Measurements from ENCODE around the gene DYNC2LI1. TPM values are rescaled to one million over a fixed set of nuclear protein-coding genes. Genes with fewer than 3 reads are reported as not detected.

The DYNC2LI1 gene
- total RNA-seq, 2 experiments from 2014 or later: 5.1 to 5.9 TPM

- H3K36me3 Mint-ChIP-seq: peaks cover 1% of the 10 kb centered on the region
- no peak overlapping the region for H3K4me3 Mint-ChIP-seq
- H3K27ac Mint-ChIP-seq: no peak overlapping the region
- ATAC-seq: no peak
- no peaks in the 10 kb centered on the region for H3K27me3 Mint-ChIP-seq
- peaks cover 18% of the 10 kb centered on the region for H3K4me1 Mint-ChIP-seq
- CTCF ChIA-PET: interaction anchor here (0.8 kb wide), 1 partner anchor 141 kb away, joined by 3 read pairs; the partner anchor contains the start of gene PLEKHH2
- no peaks in the 10 kb centered on the region for H3K9me3 Mint-ChIP-seq (ENCODE audit: low read depth)
- DNase-seq: no peak
These were observed 3.6 kb downstream of the DYNC2LI1 start for GRCh38 chr2:43777306-43777926.

GRCh38 chr2:43778233-43778632 lies 4.4 kb downstream of the DYNC2LI1 start:
- H3K4me3 Mint-ChIP-seq: no peak overlapping the region
- peaks cover 16% of the 10 kb centered on the region for H3K4me1 Mint-ChIP-seq
- no peak overlapping the region for H3K27ac Mint-ChIP-seq

GRCh38 chr2:43787895-43788294 lies 14.1 kb downstream of the DYNC2LI1 start:
- Mint-ChIP-seq H3K4me3 (no peak overlapping the region), H3K27ac (no peak overlapping the region), H3K4me1 (no peaks in the 10 kb centered on the region), H3K9me3 (ENCODE audit: low read depth) (no peaks in the 10 kb centered on the region), H3K27me3 (no peaks in the 10 kb centered on the region), H3K36me3 (no peaks in the 10 kb centered on the region)
- DNase-seq (no peak), ATAC-seq (no peak)
- CTCF ChIA-PET: interaction anchor here (1.5 kb wide), 1 partner anchor 14 kb away, joined by 4 read pairs; the partner anchor contains the start of gene DYNC2LI1

More at GRCh38 chr2:43778233-43778632, 4.4 kb downstream of the DYNC2LI1 start:
- DNase-seq: no peak
- no peak for ATAC-seq
- H3K27me3 Mint-ChIP-seq: no peaks in the 10 kb centered on the region
- H3K36me3 Mint-ChIP-seq: peaks cover 1% of the 10 kb centered on the region
- CTCF ChIA-PET: no interaction called here
- no peaks in the 10 kb centered on the region for H3K9me3 Mint-ChIP-seq (ENCODE audit: low read depth)

- Mint-ChIP-seq H3K4me3 (no peak overlapping the region), H3K4me1 (no peaks in the 10 kb centered on the region), H3K36me3 (no peaks in the 10 kb centered on the region), H3K9me3 (ENCODE audit: low read depth) (no peaks in the 10 kb centered on the region), H3K27me3 (no peaks in the 10 kb centered on the region), H3K27ac (no peak overlapping the region)
- no peak for ATAC-seq
- no peak for DNase-seq
- CTCF ChIA-PET: interaction anchor here (1.5 kb wide), 1 partner anchor 15 kb away, joined by 4 read pairs; the partner anchor contains the start of gene DYNC2LI1
These were observed 14.8 kb downstream of the DYNC2LI1 start for GRCh38 chr2:43788646-43789045.

- Mint-ChIP-seq H3K27ac (no peak overlapping the region), H3K27me3 (no peaks in the 10 kb centered on the region), H3K36me3 (no peaks in the 10 kb centered on the region), H3K4me3 (no peak overlapping the region), H3K9me3 (ENCODE audit: low read depth) (no peaks in the 10 kb centered on the region), H3K4me1 (no peaks in the 10 kb centered on the region)
- CTCF ChIA-PET: no interaction called here
- DNase-seq (no peak), ATAC-seq (no peak)
These were observed 16.3 kb downstream of the DYNC2LI1 start for GRCh38 chr2:43790147-43790546.

- Mint-ChIP-seq H3K4me3 (no peak overlapping the region), H3K27ac (no peak overlapping the region), H3K4me1 (no peaks in the 10 kb centered on the region), H3K9me3 (ENCODE audit: low read depth) (no peaks in the 10 kb centered on the region), H3K27me3 (no peaks in the 10 kb centered on the region), H3K36me3 (no peaks in the 10 kb centered on the region)
- DNase-seq (no peak), ATAC-seq (no peak)
- CTCF ChIA-PET: no interaction called here
These were observed 17.4 kb downstream of the DYNC2LI1 start for GRCh38 chr2:43791035-43791765.

GRCh38 chr2:43792653-43793052 lies 18.8 kb downstream of the DYNC2LI1 start:
- H3K4me1 Mint-ChIP-seq: no peaks in the 10 kb centered on the region
- ATAC-seq: no peak
- CTCF ChIA-PET: no interaction called here

GRCh38 chr2:43794956-43795355 lies 21.1 kb downstream of the DYNC2LI1 start:
- Mint-ChIP-seq H3K27me3 (no peaks in the 10 kb centered on the region), H3K9me3 (ENCODE audit: low read depth) (no peaks in the 10 kb centered on the region), H3K4me3 (no peak overlapping the region), H3K27ac (no peak overlapping the region), H3K36me3 (no peaks in the 10 kb centered on the region), H3K4me1 (peaks cover 2% of the 10 kb centered on the region)
- no peak for DNase-seq
- CTCF ChIA-PET: no interaction called here
- ATAC-seq: no peak

More at GRCh38 chr2:43792653-43793052, 18.8 kb downstream of the DYNC2LI1 start:
- Mint-ChIP-seq H3K9me3 (ENCODE audit: low read depth) (no peaks in the 10 kb centered on the region), H3K27ac (no peak overlapping the region), H3K4me3 (no peak overlapping the region), H3K36me3 (no peaks in the 10 kb centered on the region), H3K27me3 (no peaks in the 10 kb centered on the region)
- no peak for DNase-seq

GRCh38 chr2:43796206-43796605 lies 22.4 kb downstream of the DYNC2LI1 start:
- CTCF ChIA-PET: no interaction called here
- DNase-seq: no peak
- peaks cover 2% of the 10 kb centered on the region for H3K4me1 Mint-ChIP-seq

GRCh38 chr2:43798300-43798699 lies 24.5 kb downstream of the DYNC2LI1 start:
- Mint-ChIP-seq H3K27ac (no peak overlapping the region), H3K27me3 (no peaks in the 10 kb centered on the region), H3K4me3 (no peak overlapping the region), H3K4me1 (peaks cover 2% of the 10 kb centered on the region), H3K9me3 (ENCODE audit: low read depth) (no peaks in the 10 kb centered on the region), H3K36me3 (no peaks in the 10 kb centered on the region)
- ATAC-seq (no peak), DNase-seq (no peak)
- CTCF ChIA-PET: interaction anchor here (0.7 kb wide), 1 partner anchor 24 kb away, joined by 3 read pairs; no protein-coding TSS in a partner anchor

More at GRCh38 chr2:43796206-43796605, 22.4 kb downstream of the DYNC2LI1 start:
- Mint-ChIP-seq H3K4me3 (no peak overlapping the region), H3K9me3 (ENCODE audit: low read depth) (no peaks in the 10 kb centered on the region), H3K27ac (no peak overlapping the region), H3K27me3 (no peaks in the 10 kb centered on the region), H3K36me3 (no peaks in the 10 kb centered on the region)
- no peak for ATAC-seq

GRCh38 chr2:43800894-43801293 lies 27.1 kb downstream of the DYNC2LI1 start:
- CTCF ChIA-PET: interaction anchor here (0.9 kb wide), 1 partner anchor 26 kb away, joined by 3 read pairs; no protein-coding TSS in a partner anchor

GRCh38 chr2:43802135-43802534 lies 28.3 kb downstream of the DYNC2LI1 start:
- no peak overlapping the region for H3K27ac Mint-ChIP-seq
- H3K36me3 Mint-ChIP-seq: no peaks in the 10 kb centered on the region
- CTCF ChIA-PET: interaction anchor here (0.6 kb wide), 1 partner anchor 318 kb away, joined by 3 read pairs; no protein-coding TSS in a partner anchor
- H3K4me3 Mint-ChIP-seq: no peak overlapping the region
- ATAC-seq (no peak), DNase-seq (no peak)
- H3K27me3 Mint-ChIP-seq: no peaks in the 10 kb centered on the region
- H3K4me1 Mint-ChIP-seq: peaks cover 2% of the 10 kb centered on the region
- H3K9me3 Mint-ChIP-seq (ENCODE audit: low read depth): no peaks in the 10 kb centered on the region

More at GRCh38 chr2:43800894-43801293, 27.1 kb downstream of the DYNC2LI1 start:
- DNase-seq: no peak
- no peak overlapping the region for H3K27ac Mint-ChIP-seq
- H3K4me3 Mint-ChIP-seq: no peak overlapping the region
- no peak for ATAC-seq
- no peaks in the 10 kb centered on the region for H3K9me3 Mint-ChIP-seq (ENCODE audit: low read depth)
- no peaks in the 10 kb centered on the region for H3K27me3 Mint-ChIP-seq
- no peaks in the 10 kb centered on the region for H3K36me3 Mint-ChIP-seq
- peaks cover 2% of the 10 kb centered on the region for H3K4me1 Mint-ChIP-seq

- no peak overlapping the region for H3K27ac Mint-ChIP-seq
- DNase-seq (no peak), ATAC-seq (no peak)
- no peak overlapping the region for H3K4me3 Mint-ChIP-seq
- no peaks in the 10 kb centered on the region for H3K36me3 Mint-ChIP-seq
- peaks cover 2% of the 10 kb centered on the region for H3K4me1 Mint-ChIP-seq
- H3K9me3 Mint-ChIP-seq (ENCODE audit: low read depth): no peaks in the 10 kb centered on the region
- no peaks in the 10 kb centered on the region for H3K27me3 Mint-ChIP-seq
- CTCF ChIA-PET: no interaction called here
These were observed 29.3 kb downstream of the DYNC2LI1 start for GRCh38 chr2:43803113-43803512.

- H3K27me3 Mint-ChIP-seq: no peaks in the 10 kb centered on the region
- H3K9me3 Mint-ChIP-seq (ENCODE audit: low read depth): no peaks in the 10 kb centered on the region
- no peaks in the 10 kb centered on the region for H3K4me1 Mint-ChIP-seq
- CTCF ChIA-PET: no interaction called here
- no peak for ATAC-seq
- no peak for DNase-seq
- no peaks in the 10 kb centered on the region for H3K36me3 Mint-ChIP-seq
- H3K27ac Mint-ChIP-seq: no peak overlapping the region
- no peak overlapping the region for H3K4me3 Mint-ChIP-seq
These were observed 32.8 kb downstream of the DYNC2LI1 start for GRCh38 chr2:43806719-43807031.
